22Rv1 (cell line): ENCODE results near the gene TMEM151A.

ENCODE experiments used
- H3K27ac ChIP-seq: fragments of 450-650 bp; 2 replicates; pipeline ENCODE4 v1.5.1; 2017
- ZFX ChIP-seq: fragments of 450-650 bp; IDR thresholded peaks from 2 replicates; pipeline ENCODE4 v1.6.1; 2017; ENCODE audit warnings: antibody characterized with exemption, borderline replicate concordance
- TF ChIP-seq, protein P1 (sequence below): fragments of 450-650 bp; IDR thresholded peaks from 2 replicates; pipeline ENCODE4 v1.5.1; 2017; ENCODE audit warnings: mild to moderate bottlenecking

The TMEM151A gene

DNA sequence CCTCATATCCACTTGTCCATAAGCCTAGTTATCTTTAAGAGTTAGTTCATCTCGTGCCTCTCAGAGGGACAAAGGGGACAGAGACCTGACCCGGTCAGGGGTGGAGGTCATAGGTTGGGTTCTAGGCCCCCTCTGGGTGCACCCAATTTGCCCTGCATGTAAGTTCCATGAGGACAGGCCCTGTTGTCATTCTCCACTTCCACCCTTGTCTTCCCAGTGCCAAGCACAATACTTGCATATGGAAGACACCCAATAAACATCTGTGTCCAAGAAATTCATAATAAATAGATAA lies 1.4 kb upstream of the TMEM151A start:
- peak overlapping the region; percentile 94 for H3K27ac ChIP-seq
- TF ChIP-seq ZFX: no peak
- TF ChIP-seq, protein P1, sequence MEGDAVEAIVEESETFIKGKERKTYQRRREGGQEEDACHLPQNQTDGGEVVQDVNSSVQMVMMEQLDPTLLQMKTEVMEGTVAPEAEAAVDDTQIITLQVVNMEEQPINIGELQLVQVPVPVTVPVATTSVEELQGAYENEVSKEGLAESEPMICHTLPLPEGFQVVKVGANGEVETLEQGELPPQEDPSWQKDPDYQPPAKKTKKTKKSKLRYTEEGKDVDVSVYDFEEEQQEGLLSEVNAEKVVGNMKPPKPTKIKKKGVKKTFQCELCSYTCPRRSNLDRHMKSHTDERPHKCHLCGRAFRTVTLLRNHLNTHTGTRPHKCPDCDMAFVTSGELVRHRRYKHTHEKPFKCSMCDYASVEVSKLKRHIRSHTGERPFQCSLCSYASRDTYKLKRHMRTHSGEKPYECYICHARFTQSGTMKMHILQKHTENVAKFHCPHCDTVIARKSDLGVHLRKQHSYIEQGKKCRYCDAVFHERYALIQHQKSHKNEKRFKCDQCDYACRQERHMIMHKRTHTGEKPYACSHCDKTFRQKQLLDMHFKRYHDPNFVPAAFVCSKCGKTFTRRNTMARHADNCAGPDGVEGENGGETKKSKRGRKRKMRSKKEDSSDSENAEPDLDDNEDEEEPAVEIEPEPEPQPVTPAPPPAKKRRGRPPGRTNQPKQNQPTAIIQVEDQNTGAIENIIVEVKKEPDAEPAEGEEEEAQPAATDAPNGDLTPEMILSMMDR: no peak

DNA sequence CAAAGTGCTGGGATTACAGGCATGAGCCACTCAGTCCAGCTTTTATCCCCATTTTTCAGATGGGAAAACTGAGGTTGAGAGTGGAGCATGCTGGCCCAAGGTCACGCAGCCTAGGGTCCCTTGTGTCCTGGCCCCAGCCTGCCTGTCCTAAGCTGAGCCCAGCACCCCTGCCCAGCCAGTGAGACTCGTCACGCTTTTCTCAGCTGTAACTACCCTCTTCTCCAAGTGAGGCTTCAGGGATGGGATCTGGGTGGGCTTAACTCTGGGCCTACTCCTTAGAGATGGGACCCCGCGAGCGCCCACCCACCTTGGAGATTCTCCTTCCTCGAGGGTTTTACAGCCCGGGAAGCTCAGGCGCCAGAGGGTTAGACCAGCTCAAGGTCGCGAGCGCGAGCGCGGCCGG lies 390 bp upstream of the TMEM151A start:
- TF ChIP-seq, protein P1: no peak
- TF ChIP-seq ZFX: no peak
- peak overlapping the region; percentile 94 for H3K27ac ChIP-seq

DNA sequence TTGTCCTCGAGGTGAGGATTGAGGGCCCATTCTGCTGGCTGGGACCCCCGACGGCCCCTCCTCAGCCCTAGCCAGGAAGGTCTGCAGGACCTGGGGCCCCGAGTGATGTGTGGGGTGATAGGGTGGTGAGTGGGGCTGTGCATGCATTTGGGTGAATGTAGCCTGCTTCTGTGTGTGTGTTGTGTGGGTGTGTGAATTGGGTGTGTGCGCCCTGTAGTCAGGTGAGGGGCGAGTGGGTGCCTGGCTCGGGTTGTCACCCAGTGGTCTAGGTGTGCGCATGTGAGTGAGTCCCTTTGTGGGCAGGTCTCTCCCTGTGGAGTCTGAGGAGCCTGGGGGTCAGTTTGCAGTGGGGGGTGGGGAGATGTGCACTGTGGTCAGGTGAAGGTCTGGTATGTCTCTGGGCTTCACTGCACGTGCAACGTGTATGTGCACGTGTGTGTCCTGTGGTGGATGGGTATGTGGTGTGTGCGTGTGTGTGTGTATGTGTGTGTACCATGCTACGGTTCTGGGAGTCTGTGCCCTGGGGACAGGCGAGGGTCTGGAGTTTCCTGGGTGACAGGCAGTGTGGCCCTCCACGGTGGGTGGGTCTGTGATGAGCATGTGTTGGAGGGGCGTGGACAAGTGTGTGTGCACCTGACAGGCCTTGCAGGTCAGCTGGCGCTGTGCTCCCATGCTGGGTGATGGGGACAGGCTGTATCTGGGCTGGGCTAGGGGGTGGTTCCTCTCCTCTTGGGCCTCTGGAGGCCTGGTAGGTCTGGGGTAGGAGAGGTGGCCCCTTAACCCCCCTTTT lies 1.0 kb downstream of the TMEM151A start:
- H3K27ac ChIP-seq: no peak overlapping the region
- TF ChIP-seq, protein P1: no peak
- no peak for TF ChIP-seq ZFX

DNA sequence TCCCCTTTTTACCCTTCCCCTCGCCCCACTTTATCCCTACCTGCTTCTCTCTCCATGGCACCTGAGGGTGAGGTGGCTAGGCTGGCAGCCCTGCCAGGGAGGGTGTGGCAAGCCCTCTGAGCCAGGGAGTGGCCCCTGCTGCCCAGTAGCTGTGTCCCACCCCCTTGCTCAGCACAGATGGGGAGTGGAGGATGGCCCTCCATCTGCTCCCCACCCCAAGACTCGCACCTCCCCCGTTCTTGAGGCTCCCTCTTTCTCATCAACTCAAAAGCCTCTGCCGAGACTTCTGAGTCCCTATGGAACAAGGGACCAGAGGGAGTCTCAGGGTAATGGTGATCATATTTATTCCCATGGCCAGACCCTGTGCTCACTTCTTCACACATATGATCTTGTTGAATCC lies 1.7 kb downstream of the TMEM151A start:
- TF ChIP-seq, protein P1: no peak
- no peak overlapping the region for H3K27ac ChIP-seq

DNA sequence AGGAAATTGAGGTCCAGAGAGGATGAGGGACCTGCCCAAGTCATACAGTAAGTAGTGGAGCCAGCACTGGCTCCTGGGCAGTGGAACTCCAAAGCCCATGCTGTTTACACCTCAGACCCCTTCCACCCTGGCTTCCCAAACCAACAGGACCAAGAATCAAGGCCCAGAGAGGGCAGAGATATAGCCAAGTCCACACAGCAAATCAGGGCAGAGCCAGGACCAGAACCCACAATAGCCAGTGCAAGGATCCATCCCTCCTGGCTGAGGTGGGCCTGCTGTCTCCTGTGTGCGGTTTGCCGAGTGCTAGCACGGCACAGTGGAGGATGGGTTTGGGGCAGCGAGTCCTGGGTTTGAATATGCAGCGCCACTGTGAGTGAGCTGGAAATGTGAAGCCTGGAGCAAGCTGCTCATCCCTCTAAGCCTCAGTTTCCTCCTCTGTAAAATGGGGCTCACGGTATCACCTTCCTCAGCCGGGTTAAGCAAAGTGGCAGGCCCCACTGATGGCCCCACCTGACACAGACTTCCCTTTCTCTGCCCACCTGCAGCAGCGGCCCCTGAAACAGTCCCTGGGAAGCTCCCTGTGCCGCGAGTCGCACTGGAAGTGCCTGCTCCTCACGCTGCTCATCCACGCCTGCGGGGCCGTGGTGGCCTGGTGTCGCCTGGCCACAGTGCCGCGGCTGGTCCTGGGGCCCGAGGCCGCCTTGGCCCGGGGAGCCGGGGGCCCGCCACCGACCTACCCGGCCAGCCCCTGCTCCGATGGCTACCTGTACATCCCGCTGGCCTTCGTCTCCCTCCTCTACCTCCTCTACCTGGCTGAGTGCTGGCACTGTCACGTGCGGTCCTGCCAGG lies 2.3 kb downstream of the TMEM151A start:
- TF ChIP-seq, protein P1: no peak
- no peak for TF ChIP-seq ZFX
- H3K27ac ChIP-seq: no peak overlapping the region

DNA sequence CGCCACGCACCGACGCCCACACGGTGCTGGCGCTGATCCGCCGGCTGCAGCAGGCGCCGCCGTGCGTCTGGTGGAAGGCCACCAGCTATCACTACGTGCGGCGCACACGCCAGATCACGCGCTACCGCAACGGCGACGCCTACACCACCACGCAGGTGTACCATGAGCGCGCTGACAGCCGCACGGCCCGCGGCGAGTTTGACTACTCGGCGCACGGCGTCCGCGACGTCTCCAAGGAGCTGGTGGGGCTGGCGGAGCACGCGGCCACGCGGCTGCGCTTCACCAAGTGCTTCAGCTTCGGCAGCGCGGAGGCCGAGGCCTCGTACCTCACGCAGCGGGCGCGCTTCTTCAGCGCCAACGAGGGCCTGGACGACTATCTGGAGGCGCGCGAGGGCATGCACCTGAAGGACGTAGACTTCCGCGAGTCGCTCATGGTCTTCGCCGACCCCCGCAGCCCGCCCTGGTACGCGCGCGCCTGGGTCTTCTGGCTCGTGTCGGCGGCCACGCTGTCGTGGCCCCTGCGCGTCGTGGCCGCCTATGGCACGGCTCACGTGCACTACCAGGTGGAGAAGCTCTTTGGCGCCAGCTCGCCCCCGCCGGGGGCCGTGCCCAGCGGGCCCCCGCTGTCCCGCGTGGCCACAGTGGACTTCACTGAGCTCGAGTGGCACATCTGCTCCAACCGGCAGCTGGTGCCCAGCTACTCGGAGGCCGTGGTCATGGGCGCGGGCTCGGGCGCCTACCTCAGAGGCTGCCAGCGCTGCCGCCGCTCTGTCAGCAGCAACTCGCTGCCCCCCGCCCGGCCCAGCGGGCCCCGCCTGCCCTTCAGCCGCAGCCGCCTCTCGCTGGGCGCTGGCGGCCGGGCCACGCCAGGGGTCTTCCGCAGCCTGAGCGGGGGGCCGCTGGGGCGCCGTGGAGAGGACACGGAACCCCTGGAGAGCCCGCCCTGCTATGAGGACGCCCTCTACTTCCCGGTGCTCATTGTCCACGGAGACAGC lies 3.2 kb downstream of the TMEM151A start:
- H3K27ac ChIP-seq: no peak overlapping the region
- no peak for TF ChIP-seq ZFX
- TF ChIP-seq, protein P1: no peak
